Stimulated activated CD8-positive, alpha-beta memory T cell treated with anti-CD3 and anti-CD28 coated beads, Interleukin-12 subunit alpha, Interleukin-12 subunit beta, amount 100 ng/mL, for 4 hours (primary cell): ENCODE results near the gene TDRD1.

Source experiments
- DNase-seq: peaks from one replicate; pipeline ENCODE4 v3.0.0-alpha.2; 2020; ENCODE audit warnings: low read depth

TDRD1 gene

DNA sequence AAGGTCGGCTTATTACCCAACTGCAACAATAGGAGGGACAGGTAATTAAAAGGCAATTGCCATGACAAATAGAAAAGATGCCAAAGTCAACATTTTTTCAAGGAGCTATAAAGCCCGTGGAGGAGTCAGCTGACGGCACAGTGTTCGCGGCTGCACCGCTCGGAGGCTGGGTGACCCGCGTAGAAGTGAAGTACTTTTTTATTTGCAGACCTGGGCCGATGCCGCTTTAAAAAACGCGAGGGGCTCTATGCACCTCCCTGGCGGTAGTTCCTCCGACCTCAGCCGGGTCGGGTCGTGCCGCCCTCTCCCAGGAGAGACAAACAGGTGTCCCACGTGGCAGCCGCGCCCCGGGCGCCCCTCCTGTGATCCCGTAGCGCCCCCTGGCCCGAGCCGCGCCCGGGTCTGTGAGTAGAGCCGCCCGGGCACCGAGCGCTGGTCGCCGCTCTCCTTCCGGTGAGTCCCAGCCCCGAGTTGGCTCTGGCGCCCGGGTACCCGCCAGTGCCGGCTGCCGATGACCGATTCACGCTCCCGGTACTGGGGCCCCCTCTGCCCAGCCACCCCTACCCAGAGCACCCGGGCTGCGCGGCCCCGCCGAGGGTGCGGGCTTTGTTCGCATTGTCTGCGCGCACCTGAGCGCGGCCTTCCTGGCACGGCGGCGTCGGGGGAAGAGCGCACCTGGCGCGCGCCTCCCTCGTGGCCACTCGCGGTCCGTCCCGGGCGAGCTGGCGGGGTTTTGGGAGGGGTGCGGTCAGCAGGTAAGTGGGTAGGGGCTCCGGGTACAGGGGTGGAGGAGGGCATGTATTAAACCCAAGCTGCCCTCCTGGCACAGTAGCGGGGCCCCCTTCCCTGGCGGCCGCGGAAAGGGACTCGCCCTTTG is 60.2 kb downstream of the TDRD1 start, which contains the start of gene VWA2:
TSS of gene VWA2 (plus strand) at position 138 of the 877 bp plus-strand sequence. CDS start 9,460 bp downstream, outside the sequence.
- DNase-seq, result no peak

DNA sequence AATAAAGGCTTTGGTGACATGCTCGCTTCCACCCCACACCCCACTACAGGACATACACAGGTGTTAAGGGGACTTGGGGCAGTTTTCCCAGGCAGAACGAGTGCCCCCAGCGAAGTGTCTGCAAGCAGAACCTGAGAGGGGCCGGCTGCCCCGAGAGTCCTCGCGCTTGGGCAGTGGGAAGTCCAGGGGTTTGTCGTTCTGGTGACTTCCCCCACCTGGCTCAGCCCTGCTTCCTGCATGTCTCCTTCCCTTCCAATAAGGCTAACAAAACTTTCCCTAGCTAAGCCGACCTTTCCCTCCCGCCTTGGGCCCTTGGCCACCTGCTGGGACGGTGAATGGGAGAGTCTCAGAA is 60.8 kb downstream of the TDRD1 start:
- DNase-seq, result no peak

DNA sequence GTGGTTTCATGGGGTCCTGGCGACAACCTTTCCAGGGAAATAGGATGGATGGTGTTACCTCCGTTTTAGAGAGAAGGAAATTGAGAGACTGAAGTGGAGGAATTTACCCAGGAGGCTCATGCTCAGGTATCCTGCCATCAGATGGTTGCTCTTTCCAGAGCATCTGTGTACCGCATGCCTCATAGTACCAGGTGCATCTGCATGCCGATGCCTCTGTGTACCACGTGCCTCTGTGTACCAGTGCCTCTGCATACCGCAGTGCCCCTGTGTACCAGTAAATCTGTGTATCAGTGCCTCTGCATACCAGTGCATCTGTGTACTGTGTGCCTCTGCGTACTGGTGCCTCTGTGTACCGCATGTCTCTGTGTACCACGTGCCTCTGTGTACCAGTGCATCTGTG is 63.1 kb downstream of the TDRD1 start:
- DNase-seq, result no peak

DNA sequence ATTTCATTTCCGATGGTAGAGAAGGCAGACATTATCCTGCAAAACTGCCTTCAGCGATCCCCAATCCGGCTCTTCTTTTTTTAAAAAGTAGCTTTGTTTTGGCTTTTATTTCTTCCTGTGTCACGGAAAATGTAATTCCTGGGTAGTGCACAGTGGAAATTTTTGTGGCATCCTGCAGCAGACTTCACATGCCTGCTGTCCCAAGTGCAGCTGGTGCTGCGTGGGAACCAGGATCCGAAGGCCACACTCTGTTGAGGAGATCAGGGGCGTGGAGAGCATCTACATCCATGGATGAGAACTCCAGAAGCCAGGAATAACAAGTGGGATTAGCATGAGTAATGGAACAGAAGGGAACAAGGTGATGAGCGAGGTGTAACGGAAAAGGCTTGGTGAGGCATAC is 64.5 kb downstream of the TDRD1 start:
- DNase-seq, result no peak

DNA sequence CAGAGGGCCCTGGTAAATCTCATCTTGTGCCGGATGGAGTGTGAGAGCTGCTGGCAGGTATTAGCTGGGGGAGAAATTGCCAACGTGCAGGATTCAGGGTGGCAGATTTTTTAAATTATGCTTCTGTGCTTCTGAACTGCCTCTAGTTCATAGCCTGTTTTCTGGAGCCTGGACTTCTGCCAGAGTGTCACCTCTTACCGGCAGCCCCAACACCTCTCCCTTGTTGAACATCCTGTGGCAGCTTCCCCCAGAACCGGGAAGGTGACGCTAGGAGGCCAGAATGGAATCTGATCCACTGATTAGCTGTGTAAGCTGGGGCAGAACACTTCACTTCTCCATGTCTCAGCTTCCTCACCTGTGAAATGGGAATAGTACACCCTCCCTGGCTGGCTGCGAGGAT is 65.0 kb downstream of the TDRD1 start:
- no peak for DNase-seq

DNA sequence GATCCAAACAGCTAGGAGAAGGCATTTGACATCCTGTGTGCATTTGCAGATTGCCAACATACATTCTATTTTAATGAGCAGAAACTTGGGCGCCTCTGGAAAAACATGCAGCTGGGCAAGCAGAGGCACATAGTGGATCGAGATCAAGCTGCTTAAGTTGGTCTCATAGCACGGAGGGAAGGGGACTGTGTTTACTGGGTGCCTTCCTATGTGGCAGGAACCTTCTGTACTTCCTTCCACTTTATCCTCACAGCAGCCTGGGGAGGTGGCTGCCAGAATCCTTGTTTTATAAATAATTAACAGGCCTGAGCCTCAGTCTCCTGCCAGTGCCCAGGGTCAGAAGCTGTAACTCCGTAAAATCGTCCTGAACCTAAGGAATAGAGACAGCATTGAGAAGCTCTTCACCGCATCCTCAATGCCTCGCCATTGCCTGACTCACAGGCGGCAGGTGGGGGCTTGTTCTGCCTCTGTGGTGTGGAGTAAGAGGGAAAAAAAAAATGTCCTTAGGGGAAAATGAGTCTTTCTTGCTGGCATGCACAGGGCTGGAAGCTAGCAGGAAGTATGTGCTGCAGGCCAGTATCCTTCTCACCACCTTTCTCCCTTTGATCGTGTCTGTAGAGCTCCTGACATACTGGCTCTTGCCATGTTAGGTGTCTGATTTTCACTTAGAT is 66.1 kb downstream of the TDRD1 start:
- DNase-seq, result no peak

DNA sequence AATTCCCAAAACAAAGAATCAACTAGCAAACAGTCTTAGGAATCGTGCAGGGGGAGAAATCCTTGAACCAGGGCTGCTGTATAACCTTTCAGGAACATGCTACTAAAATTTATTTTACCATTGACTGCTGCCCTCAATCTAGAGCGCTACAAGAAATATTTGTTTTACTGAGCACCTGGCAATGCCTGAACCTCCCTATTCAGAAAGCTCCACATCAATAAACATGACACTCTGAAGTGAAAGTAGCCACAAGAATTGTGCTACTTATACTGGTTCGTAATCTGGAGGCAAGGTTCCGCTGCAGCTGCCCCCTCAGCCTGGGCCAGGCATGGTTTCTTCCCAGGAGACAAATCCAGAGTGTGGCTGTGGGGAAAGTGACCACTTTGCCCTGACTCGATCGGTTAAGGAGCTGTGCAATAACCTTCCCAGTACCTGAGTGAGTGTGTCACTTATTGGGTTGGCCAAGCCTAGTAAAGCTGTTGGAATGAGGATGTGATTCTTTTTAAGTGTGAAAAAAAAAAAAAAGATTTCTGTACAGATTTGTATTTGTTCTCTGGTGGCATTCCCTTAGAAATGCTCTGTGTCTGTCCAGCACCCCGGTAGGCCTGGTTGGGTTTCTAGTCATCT is 67.6 kb downstream of the TDRD1 start:
- DNase-seq, result no peak

DNA sequence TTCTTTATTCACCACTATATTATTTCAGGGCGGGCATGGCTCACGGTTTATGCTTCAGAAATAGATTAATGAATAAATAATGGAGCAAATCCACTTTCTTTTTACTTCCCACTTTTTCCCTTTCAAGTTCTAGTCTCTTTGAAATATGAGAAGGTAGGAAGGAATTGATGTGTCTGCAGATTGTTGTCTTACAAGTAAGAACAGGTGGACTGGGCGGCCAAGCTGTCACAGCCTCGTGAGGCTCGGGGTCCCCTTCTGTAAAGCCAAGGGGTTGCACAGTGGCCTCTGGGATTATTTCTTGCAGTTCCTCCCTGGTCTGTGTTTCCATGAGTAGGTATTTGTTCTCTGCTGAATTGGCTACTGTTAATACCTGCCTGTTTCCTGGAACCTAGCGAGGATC is 71.1 kb downstream of the TDRD1 start:
- no peak for DNase-seq

DNA sequence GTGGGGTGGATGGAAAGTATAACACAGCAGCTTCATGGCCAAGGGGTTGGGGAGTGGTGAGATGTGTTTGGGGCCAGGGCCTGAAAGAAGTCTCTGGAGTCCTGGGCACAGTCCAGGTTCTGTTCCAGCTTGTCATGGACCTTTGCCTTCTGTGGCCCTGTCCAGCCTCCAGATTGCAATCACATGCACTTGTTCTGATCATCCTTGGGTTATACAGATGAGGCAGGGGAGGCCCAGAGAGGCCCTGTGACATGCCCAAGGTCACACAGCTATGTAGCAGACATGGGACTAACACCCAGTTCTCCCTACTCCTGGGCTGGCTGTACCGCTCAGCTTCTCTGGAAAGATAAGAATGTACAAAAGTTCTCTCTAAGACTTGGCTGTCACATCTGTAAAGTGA is 71.6 kb downstream of the TDRD1 start:
- DNase-seq, result no peak

DNA sequence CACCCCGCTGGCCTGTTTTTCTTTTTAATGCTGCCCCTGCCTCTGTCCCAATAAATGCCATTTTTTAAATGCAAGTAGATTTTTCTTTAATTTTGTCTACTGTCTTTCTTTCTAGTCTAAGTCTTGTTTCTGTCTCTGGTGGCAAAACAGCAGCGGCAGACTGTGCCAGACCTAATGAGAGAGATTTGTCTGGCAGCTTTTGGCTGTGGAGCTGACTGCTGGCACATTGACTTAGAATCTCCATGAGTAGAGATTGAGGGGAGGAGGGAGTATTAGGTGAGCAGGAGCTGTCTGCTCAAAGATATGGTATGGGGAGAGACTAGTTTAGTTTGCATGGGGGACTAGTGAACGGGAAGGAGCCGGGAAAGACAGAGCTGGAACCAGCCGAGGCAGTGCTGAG is 72.9 kb downstream of the TDRD1 start:
- no peak for DNase-seq

DNA sequence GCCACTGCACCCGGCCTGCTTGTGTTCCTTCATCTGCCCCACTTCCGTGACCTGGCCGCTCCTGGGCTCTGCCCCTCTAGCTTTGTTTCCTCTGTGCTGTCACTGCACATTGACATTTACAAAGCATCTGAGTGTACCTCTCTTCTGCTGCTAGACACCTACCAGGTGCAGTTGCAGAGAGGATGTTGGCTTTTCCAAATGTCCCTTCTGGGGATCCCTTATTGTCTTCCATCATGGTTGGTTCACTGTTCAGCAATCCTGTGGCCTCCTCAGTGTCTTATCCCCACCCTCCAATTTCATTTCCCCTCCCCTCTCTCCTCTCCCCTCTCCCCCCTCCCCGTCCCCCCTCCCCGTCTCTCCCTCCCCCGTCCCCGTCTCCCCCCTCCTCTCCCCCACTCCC is 73.7 kb downstream of the TDRD1 start:
- DNase-seq, result no peak

DNA sequence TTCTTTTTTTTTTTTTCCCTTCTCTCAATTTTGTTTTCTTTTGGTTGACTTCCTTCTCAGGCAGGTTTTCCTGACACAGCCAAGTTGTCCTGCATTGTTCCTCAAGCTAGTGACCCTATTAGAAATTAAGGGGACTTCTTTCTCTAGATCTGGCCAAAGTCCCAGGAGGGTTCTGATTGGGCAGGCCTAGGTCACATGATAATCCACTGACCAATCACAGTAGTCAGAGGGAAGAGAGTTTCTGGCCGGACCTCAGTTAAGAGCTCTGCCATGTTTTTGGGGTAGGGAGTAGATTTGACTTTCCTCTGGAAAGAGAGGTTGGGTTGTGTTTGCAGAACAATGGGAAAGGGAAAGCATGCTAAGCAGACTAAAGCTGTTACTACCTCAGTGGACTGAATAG is 76.1 kb downstream of the TDRD1 start:
- no peak for DNase-seq

DNA sequence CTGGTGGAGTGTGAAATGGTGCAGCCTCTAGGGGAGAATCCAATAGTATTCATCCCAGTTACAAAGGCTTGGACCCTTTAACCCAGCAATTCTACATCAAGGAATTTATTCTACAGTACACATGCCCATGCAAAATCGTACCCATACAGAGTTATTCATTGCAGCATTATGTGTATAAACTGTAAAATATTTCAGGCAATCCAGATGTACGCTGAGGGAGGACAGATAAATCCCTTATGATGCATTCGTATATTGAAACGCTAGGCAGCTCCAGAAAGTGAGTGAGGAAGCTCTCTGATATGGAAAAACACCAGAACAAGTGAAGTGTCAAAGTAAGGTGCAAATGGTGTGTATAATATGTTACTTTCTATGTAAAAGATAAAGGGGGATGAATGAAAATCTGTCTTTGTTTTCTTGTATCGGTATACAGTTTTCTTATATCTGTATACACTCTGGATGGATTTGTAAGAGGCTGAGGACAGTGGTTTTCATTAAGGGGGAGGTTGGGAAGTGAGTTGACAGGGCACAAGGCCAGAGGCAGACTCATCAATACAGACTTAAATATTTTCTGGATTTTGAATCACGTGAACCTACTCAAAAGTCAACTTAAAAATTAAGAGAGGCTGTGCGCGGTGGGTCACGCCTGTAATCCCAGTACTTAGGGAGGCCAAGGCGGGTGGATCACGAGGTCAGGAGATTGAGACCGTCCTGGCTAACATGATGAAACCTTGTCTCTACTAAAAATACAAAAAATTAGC is 77.0 kb downstream of the TDRD1 start:
- no peak for DNase-seq

DNA sequence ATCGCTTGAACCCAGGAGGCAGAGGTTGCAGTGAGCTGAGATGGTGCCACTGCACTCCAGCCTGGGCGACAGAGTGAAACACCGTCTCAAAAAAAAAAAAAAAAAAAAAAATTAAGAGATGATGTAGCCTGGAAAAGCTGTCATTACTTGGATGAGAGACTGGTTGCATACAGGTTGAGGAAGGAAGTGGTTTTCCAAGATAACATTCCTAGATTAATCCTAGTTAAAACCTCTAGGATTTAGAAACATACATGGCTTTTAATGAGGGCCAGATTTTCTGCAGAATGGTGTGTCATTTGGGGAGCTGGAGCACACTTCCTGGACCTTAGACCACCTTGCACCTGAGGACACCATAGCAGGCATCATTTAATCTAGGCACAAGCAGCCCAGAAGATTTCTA is 77.7 kb downstream of the TDRD1 start:
- DNase-seq, result no peak

DNA sequence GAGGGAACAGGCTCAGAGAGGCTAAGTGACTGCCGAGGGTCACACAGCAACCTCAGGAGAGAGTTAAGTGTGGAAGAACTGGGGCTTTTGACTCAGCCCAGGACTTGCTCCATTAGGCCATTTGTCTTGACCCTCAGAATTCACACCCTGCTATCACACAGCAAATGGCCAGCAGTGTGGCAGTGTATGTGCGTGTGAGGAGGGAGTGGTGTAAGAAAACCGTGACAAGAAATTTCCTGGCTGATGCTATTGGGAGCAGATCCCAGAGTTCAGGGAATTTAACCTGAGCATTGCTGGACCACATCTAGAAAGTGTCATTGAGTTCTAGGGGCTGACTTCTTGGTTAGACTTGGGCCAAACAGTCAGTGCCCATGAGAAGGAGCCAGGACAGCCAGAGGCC is 78.3 kb downstream of the TDRD1 start:
- DNase-seq, result no peak

DNA sequence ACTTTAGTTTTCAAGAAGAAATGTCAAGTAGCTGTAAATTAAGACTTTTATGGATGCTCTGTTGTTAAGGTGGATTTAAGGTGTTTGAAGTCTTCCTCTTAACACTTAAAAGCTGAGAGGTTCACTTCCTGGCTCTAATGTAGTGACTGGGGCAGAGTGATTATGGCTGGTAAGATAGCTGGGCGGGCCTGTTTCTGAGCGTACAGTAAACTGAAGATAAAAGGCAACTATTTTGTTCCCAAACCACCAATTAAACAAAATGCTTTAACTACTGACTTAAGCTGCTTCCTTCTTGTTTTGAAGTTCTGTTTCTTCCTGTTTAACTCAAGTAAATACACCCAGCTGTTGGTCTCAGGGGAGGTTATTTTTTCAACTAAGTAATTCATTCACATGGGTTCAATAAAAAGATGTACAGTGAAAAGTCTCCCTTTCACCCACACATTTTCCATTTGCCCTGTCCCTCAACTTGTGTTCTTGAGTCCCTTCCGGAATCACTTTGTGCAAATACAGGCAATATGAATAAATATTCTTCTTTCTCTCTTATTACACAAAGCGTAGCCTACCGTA is 79.2 kb downstream of the TDRD1 start:
- DNase-seq, result no peak

DNA sequence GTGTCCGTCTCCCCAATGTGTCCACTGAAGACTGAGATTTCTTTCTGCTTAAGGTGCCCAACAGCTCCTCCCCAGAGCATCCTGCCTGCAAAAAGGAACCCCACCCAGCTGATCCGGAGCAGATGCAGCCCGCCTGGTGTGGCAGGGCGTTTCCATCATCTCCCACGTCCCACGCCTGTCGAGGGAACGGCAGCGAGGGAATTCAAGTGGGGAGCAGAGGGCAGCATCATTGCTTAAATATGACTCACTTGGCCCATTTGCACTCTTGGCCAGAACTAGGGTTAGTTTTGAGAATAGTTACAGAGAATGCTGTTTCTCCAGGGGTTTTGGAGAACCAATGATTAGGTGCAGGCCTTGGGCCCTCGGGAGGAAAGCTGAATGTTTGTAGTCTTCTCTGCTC is 80.7 kb downstream of the TDRD1 start:
- DNase-seq, result no peak

DNA sequence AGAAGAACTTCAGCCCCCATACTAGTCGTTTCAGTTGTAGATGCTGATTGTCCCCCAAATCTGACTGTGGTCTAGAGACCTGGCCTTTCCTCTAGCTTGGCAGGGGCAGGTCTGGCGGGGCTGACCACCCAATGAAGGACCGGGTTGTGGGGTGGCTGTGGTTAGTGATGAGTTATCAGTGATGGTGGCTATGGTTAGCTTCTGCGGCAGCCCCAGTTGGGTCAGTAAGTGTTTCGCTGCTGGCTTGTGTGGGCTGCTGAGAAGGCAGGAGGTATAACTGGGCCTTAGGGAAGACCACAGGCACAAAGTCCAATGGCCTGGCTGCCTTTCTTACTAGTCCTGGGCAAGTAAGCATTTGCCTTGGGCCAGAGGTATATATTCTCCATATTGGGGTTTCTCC is 81.2 kb downstream of the TDRD1 start:
- no peak for DNase-seq

DNA sequence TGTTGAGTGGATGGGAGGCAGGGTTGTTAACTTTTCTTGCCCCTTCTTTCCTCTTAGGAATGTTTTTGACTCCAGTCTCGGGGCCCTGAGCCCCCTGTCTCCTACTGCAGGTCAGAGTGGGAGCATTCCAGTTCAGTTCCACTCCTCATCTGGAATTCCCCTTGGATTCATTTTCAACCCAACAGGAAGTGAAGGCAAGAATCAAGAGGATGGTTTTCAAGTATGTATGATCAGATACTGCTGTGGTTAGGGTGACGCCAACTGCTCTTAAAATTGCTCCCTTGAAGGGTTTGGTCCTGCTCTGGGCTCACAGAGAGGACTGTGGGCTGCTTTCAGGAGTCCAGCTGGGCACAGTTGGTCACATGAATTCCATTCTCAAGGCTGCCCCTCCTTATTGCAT is 81.9 kb downstream of the TDRD1 start:
- no peak for DNase-seq

DNA sequence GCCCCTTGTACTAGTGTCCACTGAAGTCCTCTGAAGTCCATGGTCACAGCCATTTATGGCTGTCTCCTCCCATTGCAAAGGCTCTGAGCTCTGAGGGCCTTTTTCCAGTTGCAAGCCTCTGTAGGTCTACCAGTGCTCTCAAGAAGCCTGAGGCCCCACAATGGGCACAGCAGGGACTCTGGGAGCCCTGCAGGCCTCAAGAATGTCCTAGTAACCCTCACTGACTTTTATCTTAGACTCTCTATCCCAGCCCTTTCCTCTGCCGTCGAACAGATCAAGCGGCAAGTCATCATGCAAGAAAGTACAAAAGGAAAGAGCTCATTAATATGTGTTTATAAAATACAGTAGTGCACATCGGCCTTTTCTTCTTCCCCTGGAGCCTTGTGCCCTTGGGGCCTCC is 83.3 kb downstream of the TDRD1 start:
- DNase-seq, result no peak

DNA sequence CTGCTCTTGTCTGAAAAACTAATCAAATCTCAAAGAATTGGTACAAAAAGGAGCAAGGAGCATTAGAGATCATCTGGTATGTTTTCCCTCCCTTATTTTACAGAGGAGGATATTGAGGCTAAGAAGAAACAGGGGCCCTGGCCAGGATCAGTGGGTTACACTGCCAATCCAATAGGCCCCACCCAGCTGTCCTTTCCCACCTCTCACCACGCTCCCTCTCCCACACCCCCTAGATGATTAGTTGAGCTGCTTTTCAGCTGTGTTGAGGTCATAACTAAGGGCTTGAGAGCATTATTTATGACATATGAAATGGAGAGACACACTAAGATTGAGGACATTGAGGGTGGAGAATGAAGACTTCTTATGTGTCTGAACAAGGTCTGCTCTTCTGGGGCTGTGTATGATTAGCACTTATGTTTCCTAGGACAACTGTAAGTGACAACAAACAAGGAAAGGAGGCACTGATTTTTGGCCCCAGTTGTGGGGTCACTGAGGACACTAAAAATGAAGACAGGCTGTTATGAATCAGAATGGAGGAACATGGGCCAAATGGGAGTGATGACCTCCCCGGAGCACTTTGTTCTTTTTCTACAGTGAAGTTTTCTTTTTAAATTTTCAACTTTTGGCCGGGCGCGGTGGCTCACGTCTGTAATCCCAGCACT is 86.4 kb downstream of the TDRD1 start:
- DNase-seq, result no peak

DNA sequence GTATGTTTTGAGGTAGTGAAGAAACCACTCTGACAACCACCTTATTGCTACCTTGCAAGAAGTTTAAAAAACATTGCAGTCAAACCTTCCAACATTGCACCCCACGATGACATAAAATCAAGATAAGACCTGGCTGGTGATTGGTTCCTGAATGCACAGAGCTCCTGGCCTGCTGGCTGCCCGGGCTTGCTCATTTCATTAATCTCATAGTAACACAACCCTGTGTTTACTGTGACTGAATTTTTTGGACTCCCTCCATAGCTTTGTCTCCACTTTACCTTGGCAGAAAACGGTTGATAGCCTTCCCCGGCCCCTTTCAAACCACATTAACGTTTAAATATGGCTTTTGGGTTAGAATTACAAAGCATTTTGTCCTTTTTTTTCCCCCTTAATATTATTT is 87.4 kb downstream of the TDRD1 start:
- no peak for DNase-seq
